Measurements from ENCODE around the gene SEPTIN2.

DNA sequence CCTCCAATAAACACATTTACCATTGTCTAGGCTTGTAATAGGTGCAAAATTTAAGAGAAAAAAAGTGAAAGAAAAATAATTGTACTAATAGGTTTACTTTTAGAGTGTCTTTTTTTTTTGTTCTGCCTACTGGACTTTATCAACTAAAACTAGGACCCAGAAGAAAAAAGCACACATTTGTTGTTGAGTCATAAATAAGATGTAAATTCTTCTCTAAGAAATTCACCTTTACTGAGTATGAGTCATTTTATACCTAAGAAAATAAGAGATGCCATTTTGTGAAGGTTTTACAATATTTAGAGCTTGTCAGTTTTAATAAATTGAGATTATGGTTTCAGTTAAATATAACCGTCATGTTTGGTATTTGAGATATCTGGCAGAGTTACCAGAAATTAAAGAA is 59.6 kb downstream of the SEPTIN2 start:
- TF ChIP-seq, protein P1, sequence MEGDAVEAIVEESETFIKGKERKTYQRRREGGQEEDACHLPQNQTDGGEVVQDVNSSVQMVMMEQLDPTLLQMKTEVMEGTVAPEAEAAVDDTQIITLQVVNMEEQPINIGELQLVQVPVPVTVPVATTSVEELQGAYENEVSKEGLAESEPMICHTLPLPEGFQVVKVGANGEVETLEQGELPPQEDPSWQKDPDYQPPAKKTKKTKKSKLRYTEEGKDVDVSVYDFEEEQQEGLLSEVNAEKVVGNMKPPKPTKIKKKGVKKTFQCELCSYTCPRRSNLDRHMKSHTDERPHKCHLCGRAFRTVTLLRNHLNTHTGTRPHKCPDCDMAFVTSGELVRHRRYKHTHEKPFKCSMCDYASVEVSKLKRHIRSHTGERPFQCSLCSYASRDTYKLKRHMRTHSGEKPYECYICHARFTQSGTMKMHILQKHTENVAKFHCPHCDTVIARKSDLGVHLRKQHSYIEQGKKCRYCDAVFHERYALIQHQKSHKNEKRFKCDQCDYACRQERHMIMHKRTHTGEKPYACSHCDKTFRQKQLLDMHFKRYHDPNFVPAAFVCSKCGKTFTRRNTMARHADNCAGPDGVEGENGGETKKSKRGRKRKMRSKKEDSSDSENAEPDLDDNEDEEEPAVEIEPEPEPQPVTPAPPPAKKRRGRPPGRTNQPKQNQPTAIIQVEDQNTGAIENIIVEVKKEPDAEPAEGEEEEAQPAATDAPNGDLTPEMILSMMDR (IDR thresholded peaks at IDR 0.05): no peak
- TF ChIP-seq POLR2A (IDR thresholded peaks at IDR 0.05): no peak

All from thyroid gland (tissue), 4 donors.